Measurements from ENCODE around the gene TMEM88. TPM values are rescaled to one million over a fixed set of nuclear protein-coding genes. Genes with fewer than 3 reads are reported as not detected.

Gene TMEM88
- total and polyA plus RNA-seq, 2 of the 4 experiments (the other 2 are of a cell fraction) = 2.1 TPM; not detected in 1

GRCh38 chr17:7820231-7820630 is 34.6 kb upstream of the TMEM88 start:
- POLR2A ChIA-PET (ENCODE audit: unreplicated experiment) = no interaction called here

More at GRCh38 chr17:7820231-7820630, 34.6 kb upstream of the TMEM88 start:
- Histone ChIP-seq H2BK20ac (ENCODE audit: low read depth, low read length) (no peak overlapping the region), H3K14ac (replicated peaks; ENCODE audit: low read depth, low read length) (no peak overlapping the region), H3K4me2 (ENCODE audit: low read depth, low read length) (no peak overlapping the region), H2AK9ac (replicated peaks; ENCODE audit: low read depth, low read length, poor library complexity) (no peak overlapping the region), H3K4me3 (ENCODE audit: insufficient read depth, low read depth, low read length) (no peak overlapping the region), H3K9ac (ENCODE audit: low read depth, low read length) (no peak overlapping the region), H3K18ac (ENCODE audit: low read depth, low read length) (no peak overlapping the region), H4K5ac (ENCODE audit: low read depth, low read length) (no peak overlapping the region), H2AK5ac (ENCODE audit: low read depth, low read length) (no peak overlapping the region), H2AFZ (replicated peaks; ENCODE audit: low read length, poor library complexity) (no peak overlapping the region), H2BK120ac (ENCODE audit: low read depth, low read length) (no peak overlapping the region), H4K20me1 (ENCODE audit: insufficient read depth, low read length) (no peaks in the 10 kb centered on the region; the same call in none of the 2 replicates), H3K4ac (ENCODE audit: low read depth, low read length) (no peak overlapping the region), H3K56ac (ENCODE audit: extremely low read depth, insufficient read depth, low read length) (no peak overlapping the region), H4K91ac (ENCODE audit: insufficient read depth, low read depth, low read length) (no peak overlapping the region), H2BK15ac (ENCODE audit: low read depth, low read length) (no peak overlapping the region), H3K9me3 (ENCODE audit: control insufficient read depth, insufficient read depth, low read length) (no peaks in the 10 kb centered on the region), H3K79me1 (ENCODE audit: low read depth in 1 of 2, low read length in 2 of 2) (no peaks in the 10 kb centered on the region), H3K27ac (ENCODE audit: insufficient read depth, low read length) (no peak overlapping the region), H3K27me3 (ENCODE audit: control insufficient read depth, insufficient read depth, low read length) (peaks cover 50% of the 10 kb centered on the region), H3K4me1 (ENCODE audit: control insufficient read depth, insufficient read depth, low read length) (no peaks in the 10 kb centered on the region; the same call in 1 of the 2 replicates), H2BK5ac (ENCODE audit: low read depth, low read length, poor library complexity, severe bottlenecking) (no peak overlapping the region), H3K9me1 (ENCODE audit: insufficient read depth, low read length) (no peaks in the 10 kb centered on the region), H4K8ac (ENCODE audit: low read depth in 2 of 2, low read length in 2 of 2) (no peak overlapping the region), H3K36me3 (ENCODE audit: control insufficient read depth, insufficient read depth, low read length) (no peaks in the 10 kb centered on the region), H3K23ac (ENCODE audit: low read depth, low read length) (no peak overlapping the region)
- TF ChIP-seq BHLHE40 (IDR thresholded peaks at IDR 0.05; ENCODE audit: low read depth, low read length) (no peak), MAFK (IDR thresholded peaks at IDR 0.05; ENCODE audit: low read depth, low read length) (no peak), POLR2A (IDR thresholded peaks at IDR 0.05; ENCODE audit: low read depth, low read length) (no peak), RFX5 (IDR thresholded peaks at IDR 0.05; ENCODE audit: low read depth, low read length) (no peak), FOS (IDR thresholded peaks at IDR 0.05; ENCODE audit: low read depth, low read length) (no peak), NFE2L2 (IDR thresholded peaks at IDR 0.05; ENCODE audit: low read depth, low read length) (no peak), SMC3 (IDR thresholded peaks at IDR 0.05; ENCODE audit: low read depth, low read length) (no peak), MAZ (IDR thresholded peaks at IDR 0.05; ENCODE audit: borderline replicate concordance, low read depth, low read length) (no peak), RCOR1 (IDR thresholded peaks at IDR 0.05; ENCODE audit: insufficient replicate concordance, low read length) (no peak), CEBPB (IDR thresholded peaks at IDR 0.05; ENCODE audit: low read depth, low read length) (no peak), RAD21 (IDR thresholded peaks at IDR 0.05; ENCODE audit: low read length) (no peak), CTCF (conservative IDR thresholded peaks at IDR 0.05; ENCODE audit: low read depth, low read length) (no peak), CHD1 (IDR thresholded peaks at IDR 0.05; ENCODE audit: low read depth, low read length) (no peak), MXI1 (IDR thresholded peaks at IDR 0.05; ENCODE audit: borderline replicate concordance, low read depth, low read length) (no peak)
- TF ChIP-seq, protein P1, sequence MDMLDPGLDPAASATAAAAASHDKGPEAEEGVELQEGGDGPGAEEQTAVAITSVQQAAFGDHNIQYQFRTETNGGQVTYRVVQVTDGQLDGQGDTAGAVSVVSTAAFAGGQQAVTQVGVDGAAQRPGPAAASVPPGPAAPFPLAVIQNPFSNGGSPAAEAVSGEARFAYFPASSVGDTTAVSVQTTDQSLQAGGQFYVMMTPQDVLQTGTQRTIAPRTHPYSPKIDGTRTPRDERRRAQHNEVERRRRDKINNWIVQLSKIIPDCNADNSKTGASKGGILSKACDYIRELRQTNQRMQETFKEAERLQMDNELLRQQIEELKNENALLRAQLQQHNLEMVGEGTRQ (IDR thresholded peaks at IDR 0.05; ENCODE audit: low read depth, low read length) = no peak
- TF ChIP-seq, protein P2, sequence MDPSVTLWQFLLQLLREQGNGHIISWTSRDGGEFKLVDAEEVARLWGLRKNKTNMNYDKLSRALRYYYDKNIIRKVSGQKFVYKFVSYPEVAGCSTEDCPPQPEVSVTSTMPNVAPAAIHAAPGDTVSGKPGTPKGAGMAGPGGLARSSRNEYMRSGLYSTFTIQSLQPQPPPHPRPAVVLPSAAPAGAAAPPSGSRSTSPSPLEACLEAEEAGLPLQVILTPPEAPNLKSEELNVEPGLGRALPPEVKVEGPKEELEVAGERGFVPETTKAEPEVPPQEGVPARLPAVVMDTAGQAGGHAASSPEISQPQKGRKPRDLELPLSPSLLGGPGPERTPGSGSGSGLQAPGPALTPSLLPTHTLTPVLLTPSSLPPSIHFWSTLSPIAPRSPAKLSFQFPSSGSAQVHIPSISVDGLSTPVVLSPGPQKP (IDR thresholded peaks at IDR 0.05; ENCODE audit: borderline replicate concordance, low read depth, low read length) = no peak
- no peak for ATAC-seq (ENCODE audit: low read depth)
- no CpG with 5 or more reads among the region's 5 CpGs for WGBS, 2 experiments (ENCODE audit: extremely low coverage in 2 of 2, insufficient read length in 1 of 2)
- CTCF ChIA-PET = no interaction called here
- no peak for DNase-seq
- no TSS peak for BruUV-seq (replicated peaks)
- intact Hi-C loops (cut with micrococcal nuclease) = loop anchor here (5.0 kb wide), 2 partner anchors 77 to 172 kb away; no protein-coding TSS in a partner anchor
- dilution Hi-C loops (cut with HindIII; ENCODE audit: low sequenced_read_pairs, unreplicated experiment) = no loop called here
- in situ Hi-C loops (cut with MboI; ENCODE audit: low sequenced_read_pairs) = loop anchor here (5.0 kb wide), 1 partner anchor 78 kb away; no protein-coding TSS in a partner anchor

Data from IMR-90 (cell line).